Measurements from ENCODE around the gene DAPK3.

DAPK3 gene

DNA sequence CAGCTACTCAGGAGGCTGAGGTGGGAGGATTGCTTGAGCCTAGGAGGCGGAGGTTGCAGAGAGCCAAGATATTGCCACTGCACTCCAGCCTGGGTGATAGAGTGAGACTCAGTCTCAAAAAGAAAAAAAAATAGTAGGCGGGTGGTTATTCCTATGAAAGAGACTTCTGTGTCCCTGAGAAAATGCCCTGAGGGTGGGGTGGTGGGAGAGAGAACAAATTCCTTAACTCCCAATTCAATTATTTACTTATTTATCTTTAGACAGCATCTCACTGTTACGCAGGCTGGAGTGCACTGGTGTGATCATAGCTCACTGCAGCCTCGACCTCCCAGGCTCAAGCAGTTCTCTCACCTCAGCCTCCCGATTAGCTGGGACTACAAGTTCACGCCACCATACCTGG lies 24.7 kb upstream of the DAPK3 start:
- ATAC-seq = no peak
- TF ChIP-seq ISL1 (CRISPR knock-in tag; IDR thresholded peaks at IDR 0.05) = no peak
- no peak for TF ChIP-seq PPARA (CRISPR knock-in tag; IDR thresholded peaks at IDR 0.05; ENCODE audit: borderline replicate concordance)
- TF ChIP-seq, protein P1, sequence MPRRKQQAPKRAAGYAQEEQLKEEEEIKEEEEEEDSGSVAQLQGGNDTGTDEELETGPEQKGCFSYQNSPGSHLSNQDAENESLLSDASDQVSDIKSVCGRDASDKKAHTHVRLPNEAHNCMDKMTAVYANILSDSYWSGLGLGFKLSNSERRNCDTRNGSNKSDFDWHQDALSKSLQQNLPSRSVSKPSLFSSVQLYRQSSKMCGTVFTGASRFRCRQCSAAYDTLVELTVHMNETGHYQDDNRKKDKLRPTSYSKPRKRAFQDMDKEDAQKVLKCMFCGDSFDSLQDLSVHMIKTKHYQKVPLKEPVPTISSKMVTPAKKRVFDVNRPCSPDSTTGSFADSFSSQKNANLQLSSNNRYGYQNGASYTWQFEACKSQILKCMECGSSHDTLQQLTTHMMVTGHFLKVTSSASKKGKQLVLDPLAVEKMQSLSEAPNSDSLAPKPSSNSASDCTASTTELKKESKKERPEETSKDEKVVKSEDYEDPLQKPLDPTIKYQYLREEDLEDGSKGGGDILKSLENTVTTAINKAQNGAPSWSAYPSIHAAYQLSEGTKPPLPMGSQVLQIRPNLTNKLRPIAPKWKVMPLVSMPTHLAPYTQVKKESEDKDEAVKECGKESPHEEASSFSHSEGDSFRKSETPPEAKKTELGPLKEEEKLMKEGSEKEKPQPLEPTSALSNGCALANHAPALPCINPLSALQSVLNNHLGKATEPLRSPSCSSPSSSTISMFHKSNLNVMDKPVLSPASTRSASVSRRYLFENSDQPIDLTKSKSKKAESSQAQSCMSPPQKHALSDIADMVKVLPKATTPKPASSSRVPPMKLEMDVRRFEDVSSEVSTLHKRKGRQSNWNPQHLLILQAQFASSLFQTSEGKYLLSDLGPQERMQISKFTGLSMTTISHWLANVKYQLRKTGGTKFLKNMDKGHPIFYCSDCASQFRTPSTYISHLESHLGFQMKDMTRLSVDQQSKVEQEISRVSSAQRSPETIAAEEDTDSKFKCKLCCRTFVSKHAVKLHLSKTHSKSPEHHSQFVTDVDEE (CRISPR knock-in tag; IDR thresholded peaks at IDR 0.05) = no peak
- TF ChIP-seq, protein P2, sequence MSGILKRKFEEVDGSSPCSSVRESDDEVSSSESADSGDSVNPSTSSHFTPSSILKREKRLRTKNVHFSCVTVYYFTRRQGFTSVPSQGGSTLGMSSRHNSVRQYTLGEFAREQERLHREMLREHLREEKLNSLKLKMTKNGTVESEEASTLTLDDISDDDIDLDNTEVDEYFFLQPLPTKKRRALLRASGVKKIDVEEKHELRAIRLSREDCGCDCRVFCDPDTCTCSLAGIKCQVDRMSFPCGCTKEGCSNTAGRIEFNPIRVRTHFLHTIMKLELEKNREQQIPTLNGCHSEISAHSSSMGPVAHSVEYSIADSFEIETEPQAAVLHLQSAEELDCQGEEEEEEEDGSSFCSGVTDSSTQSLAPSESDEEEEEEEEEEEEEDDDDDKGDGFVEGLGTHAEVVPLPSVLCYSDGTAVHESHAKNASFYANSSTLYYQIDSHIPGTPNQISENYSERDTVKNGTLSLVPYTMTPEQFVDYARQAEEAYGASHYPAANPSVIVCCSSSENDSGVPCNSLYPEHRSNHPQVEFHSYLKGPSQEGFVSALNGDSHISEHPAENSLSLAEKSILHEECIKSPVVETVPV (CRISPR knock-in tag; IDR thresholded peaks at IDR 0.05) = no peak
- TF ChIP-seq, protein P3, sequence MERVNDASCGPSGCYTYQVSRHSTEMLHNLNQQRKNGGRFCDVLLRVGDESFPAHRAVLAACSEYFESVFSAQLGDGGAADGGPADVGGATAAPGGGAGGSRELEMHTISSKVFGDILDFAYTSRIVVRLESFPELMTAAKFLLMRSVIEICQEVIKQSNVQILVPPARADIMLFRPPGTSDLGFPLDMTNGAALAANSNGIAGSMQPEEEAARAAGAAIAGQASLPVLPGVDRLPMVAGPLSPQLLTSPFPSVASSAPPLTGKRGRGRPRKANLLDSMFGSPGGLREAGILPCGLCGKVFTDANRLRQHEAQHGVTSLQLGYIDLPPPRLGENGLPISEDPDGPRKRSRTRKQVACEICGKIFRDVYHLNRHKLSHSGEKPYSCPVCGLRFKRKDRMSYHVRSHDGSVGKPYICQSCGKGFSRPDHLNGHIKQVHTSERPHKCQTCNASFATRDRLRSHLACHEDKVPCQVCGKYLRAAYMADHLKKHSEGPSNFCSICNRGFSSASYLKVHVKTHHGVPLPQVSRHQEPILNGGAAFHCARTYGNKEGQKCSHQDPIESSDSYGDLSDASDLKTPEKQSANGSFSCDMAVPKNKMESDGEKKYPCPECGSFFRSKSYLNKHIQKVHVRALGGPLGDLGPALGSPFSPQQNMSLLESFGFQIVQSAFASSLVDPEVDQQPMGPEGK (CRISPR knock-in tag; IDR thresholded peaks at IDR 0.05; ENCODE audit: borderline replicate concordance) = no peak
- TF ChIP-seq, protein P4, sequence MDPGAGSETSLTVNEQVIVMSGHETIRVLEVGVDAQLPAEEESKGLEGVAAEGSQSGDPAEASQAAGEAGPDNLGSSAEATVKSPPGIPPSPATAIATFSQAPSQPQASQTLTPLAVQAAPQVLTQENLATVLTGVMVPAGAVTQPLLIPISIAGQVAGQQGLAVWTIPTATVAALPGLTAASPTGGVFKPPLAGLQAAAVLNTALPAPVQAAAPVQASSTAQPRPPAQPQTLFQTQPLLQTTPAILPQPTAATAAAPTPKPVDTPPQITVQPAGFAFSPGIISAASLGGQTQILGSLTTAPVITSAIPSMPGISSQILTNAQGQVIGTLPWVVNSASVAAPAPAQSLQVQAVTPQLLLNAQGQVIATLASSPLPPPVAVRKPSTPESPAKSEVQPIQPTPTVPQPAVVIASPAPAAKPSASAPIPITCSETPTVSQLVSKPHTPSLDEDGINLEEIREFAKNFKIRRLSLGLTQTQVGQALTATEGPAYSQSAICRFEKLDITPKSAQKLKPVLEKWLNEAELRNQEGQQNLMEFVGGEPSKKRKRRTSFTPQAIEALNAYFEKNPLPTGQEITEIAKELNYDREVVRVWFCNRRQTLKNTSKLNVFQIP (CRISPR knock-in tag; IDR thresholded peaks at IDR 0.05; ENCODE audit: borderline replicate concordance, low read depth) = no peak

DNA sequence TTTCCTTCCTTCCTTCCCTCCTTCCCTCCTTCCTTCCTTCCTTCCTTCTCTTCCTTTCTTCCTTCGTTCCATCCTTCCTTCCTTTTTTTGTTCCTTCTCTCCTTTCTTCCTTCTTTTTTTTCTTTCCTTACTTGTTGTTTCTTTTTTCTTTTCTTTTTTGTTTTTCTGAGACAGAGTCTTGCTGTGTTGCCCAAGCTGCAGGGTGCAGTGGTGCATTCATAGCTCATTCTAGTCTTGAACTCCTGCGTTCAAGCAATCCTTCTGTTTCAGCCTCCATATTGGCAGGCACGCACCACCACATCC lies 19.9 kb upstream of the DAPK3 start:
- no peak for ATAC-seq
- TF ChIP-seq, protein P1 (CRISPR knock-in tag; IDR thresholded peaks at IDR 0.05) = no peak
- TF ChIP-seq, protein P4 (CRISPR knock-in tag; IDR thresholded peaks at IDR 0.05; ENCODE audit: borderline replicate concordance, low read depth) = no peak
- TF ChIP-seq RARB (CRISPR knock-in tag; IDR thresholded peaks at IDR 0.05) (no peak), ISL1 (CRISPR knock-in tag; IDR thresholded peaks at IDR 0.05) (no peak), GLIS3 (CRISPR knock-in tag; IDR thresholded peaks at IDR 0.05) (no peak), PPARA (CRISPR knock-in tag; IDR thresholded peaks at IDR 0.05; ENCODE audit: borderline replicate concordance) (no peak), ZNF70 (CRISPR knock-in tag; IDR thresholded peaks at IDR 0.05) (no peak), ZC3H10 (CRISPR knock-in tag; IDR thresholded peaks at IDR 0.05) (no peak), TOX (CRISPR knock-in tag; IDR thresholded peaks at IDR 0.05; ENCODE audit: borderline replicate concordance) (no peak), ARNTL (CRISPR knock-in tag; IDR thresholded peaks at IDR 0.05; ENCODE audit: borderline replicate concordance, low read depth) (no peak), ZFP30 (CRISPR knock-in tag; IDR thresholded peaks at IDR 0.05) (no peak), OSR1 (CRISPR knock-in tag; IDR thresholded peaks at IDR 0.05) (no peak)

DNA sequence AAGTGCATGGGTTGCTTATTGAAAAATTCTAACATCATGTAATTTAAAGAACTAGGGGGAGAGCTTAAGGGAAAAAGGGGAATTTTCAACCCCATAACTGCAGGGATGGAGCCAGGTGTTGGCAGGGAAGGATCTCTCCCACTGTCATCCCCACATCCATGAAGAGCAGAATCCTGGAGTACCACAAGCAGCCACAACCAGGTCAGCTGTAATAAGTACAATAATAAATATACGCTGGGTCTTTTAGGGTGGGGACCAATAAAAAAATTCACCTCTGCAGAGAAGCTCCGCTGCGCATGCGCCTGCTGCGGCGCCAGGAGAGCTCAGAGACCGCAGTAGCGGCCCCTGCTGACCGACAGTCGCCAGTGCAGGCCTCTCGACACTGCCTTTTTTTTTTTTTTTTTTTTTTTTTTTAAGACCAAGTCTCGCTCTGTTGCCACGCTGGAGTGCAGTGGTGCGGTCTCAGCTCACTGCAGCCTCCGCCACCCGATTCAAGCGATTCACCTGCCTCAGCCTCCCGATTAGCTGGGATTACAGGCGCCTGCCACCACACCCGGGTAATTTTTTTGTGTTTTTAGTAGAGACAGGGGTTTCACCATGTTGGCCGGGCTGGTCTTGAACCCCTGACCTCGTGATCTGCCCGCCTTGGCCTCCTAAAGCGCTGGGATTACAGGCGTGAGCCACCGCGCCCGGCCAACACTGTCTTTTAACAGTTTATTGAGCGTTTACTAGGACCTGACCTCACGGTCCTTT lies 16.9 kb upstream of the DAPK3 start:
- ATAC-seq = peak; percentile 8

More for the DNA sequence above, 16.9 kb upstream of the DAPK3 start:
- TF ChIP-seq, protein P5, sequence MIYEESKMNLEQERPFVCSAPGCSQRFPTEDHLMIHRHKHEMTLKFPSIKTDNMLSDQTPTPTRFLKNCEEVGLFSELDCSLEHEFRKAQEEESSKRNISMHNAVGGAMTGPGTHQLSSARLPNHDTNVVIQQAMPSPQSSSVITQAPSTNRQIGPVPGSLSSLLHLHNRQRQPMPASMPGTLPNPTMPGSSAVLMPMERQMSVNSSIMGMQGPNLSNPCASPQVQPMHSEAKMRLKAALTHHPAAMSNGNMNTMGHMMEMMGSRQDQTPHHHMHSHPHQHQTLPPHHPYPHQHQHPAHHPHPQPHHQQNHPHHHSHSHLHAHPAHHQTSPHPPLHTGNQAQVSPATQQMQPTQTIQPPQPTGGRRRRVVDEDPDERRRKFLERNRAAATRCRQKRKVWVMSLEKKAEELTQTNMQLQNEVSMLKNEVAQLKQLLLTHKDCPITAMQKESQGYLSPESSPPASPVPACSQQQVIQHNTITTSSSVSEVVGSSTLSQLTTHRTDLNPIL (CRISPR knock-in tag; IDR thresholded peaks at IDR 0.05; ENCODE audit: low read depth) = no peak
